NCI-H510A treated with DMSO at 0.1 percent for 48 hours (cell line): ENCODE measurements around the gene SSTR5.

ENCODE experiments used
- DNase-seq: peaks from one replicate; lab custom pipeline; 2025; lab: John Stamatoyannopoulos, UW

SSTR5 gene

GRCh38 chr16:1054660-1055556 is 17.6 kb upstream of the SSTR5 start:
- no peak for DNase-seq

DNA sequence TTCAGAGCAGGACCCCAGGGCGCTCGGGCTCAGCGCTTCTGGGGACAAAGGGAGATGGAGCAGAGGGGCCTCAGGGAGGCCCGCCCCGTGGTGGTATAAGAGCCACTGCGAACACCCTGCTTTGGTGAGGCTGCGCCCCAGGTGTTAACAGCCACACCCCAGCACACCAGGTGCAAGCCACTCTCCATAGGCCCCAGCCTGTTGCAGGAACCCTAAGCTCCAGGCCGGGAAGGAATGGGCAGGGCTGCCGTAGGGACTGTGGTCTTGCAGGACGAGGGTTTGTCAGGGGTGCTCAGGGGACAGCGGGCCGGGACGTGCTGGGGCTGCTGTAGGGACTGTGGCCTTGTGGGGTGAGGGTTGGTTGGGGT is 17.0 kb upstream of the SSTR5 start:
- no peak for DNase-seq

DNA sequence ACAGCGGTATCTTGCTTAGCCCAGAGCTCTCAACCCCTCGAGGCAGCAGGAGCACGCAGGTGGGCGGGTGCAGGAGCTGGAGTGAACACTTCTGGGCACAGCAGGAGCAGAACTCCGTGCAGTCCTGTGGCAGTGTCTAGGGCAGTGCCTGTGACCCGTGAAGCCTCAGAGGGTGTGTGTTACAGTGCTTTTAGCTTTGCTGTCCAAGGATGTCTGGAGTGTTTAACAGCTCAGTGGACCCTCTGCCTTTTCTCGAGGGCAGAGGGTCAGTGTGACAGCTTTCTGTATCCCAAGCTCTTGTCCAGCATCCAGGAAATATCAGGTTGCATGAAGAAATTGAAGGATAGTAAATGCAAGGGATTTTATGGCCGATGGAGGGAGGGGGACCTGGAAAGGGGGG is 16.4 kb upstream of the SSTR5 start:
- no peak for DNase-seq

GRCh38 chr16:1057252-1057932 is 15.2 kb upstream of the SSTR5 start:
- no peak for DNase-seq

DNA sequence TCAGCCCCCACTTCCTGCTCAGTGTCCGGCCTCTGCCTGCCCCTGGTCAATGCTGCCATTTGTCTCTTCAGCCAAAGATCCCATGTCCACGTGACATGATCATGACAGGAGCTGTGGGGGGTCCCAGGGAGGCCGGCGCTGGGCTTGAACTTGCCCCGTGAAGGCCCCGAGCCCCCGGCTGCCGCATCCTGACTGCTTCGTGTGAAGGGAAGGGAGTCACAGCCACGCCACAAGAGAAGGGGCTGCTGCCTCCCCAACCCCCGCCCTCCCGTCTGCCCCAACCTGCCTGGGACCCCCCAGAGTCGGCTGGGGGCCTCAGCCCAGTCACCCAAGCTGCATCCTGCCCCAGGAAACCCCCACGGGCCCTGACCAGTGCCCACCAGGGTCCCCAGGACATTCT is 14.3 kb upstream of the SSTR5 start:
- DNase-seq = no peak

GRCh38 chr16:1059310-1059709 is 13.2 kb upstream of the SSTR5 start:
- DNase-seq = no peak

DNA sequence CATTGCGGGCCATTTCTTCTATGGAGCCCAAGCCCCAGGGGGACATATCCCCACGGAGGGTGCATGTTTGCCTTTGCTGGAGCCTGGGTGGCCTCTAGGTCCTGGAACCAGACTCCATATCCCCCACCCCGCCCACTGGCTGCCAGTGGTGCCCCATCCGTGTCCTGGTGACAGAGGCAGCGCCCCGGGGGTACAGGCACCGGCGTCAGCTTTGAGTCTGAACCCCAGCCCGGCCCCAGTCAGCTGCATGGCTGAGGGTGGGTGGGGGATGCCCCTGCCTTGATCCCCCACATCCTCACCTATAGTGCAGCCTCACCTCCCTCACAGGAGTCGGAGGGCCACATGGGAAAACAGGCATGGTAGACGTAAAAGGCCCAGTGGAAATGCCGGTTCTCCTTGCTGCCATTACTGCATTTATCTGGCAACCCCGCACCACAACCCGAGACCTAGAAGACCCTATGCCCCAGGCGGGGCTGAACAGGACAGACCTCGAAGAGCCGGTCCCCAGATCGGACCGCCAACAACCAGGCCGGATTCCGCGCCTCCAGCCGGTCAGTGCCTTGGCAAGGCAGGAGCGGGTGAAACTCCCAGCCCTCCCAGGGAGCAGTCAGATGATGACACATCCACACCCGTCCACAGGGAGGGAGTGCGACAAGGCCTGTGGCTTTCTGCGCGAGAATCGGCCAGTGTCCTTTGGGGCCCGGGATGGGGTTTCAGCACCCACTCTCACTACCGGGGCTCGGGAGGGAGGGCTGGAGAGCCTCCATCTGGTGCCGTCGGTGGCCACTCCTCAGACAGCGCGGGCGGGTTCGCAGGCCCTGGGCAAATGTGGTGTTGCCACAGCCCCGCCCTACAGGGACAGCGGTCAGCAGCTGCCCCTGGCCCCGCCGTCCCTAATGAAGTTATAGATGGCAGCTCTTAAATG is 11.9 kb upstream of the SSTR5 start:
- DNase-seq = no peak

DNA sequence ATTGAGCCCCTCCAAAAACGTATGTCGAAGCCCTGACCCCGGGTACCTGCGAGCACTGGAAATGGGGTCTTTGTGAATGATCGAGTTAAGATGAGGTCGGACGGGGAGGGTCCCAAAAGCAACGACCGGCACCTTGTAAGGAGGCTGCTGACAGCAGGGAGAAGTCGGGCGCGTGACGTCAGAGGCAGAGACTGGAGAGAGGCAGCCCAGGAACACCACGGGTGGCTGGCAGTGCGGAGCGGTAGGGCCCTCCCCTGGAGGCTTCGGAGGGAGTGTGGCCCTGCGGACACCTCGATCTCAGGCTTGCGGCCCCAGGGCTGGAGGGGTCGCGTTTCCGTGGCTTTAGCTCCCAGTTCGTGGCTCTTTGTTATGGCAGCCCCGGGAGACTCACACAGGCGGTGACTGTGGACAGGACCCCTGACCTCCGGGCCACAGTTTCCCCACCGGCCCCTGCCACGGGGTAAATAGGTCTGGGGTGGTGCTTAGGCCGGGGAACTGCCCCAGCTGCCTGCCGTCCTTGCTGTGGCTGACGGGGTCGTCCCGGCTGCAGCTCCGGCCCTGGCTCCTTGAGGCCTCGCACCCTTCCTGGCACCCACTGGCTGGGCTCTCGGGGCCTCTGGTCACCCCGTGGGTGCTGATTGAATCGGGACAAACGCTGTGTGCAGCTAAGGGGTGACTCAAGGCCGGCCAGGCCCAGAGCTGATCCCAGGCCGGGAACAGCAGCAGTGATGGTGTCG is 10.6 kb upstream of the SSTR5 start:
- DNase-seq = no peak

DNA sequence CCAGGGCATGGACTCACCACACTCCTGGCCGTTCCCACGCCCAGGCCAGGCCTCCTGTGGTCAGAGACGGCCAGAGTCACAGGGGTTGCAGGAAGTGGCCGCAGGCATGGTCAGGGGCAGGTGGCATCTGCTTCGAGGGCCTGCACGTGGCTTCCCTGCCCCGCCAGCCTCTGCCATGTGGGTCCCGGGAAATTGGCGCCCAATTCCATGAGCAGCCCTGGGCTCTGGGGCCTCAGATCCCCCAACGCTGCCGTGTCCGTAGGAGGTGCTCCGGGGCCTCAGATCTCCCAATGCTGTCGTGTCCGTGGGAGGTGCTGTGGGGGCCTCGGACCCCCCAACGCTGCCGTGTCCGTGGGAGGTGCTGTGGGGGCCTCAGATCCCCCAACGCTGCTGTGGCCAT is 9.7 kb upstream of the SSTR5 start:
- DNase-seq = no peak

GRCh38 chr16:1063728-1064127 is 8.8 kb upstream of the SSTR5 start:
- no peak for DNase-seq

DNA sequence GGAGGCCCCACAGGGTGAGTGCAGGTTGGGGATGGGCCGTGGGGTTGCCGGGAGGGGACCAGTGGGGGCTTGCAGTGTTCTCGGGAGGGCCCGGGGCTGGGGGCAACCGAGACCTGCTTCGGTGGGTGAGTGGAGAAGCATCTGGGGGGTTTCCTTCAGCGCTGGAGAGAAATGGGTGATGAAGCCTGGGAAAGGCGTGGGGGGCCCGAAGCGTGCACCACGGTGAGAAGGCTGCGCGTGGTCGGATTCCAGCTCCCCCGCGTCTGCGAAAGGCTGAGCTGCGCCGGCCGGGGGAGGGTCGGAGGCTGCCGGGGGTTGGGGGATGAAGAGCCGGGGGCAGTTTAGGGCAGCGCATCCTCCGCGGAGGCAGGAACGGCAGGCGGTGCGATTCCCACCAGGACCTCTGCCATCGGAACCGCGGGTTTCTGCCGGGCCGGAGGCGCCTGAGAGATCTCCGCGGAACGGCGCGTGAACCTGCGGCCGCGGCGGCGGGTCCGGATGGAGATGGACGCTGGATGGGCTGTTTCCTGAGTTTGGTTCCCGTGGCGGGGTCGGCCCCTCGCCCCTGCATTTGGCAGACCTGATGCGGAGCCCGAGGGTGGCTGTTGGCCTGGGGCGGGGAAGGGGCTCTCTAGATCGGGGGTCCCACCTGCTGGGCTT is 6.9 kb upstream of the SSTR5 start:
- DNase-seq = no peak

GRCh38 chr16:1066584-1067172 is 5.9 kb upstream of the SSTR5 start:
- DNase-seq = no peak

GRCh38 chr16:1067629-1068028 is 4.9 kb upstream of the SSTR5 start:
- DNase-seq = no peak

GRCh38 chr16:1068451-1068850 is 4.1 kb upstream of the SSTR5 start:
- DNase-seq = no peak

GRCh38 chr16:1069154-1069553 is 3.4 kb upstream of the SSTR5 start:
- no peak for DNase-seq

GRCh38 chr16:1070084-1070863 is 2.3 kb upstream of the SSTR5 start:
- DNase-seq = no peak

GRCh38 chr16:1070864-1071408 is 1.6 kb upstream of the SSTR5 start:
- DNase-seq = no peak

- DNase-seq = no peak
Measured at GRCh38 chr16:1071561-1072225, 854 bp upstream of the SSTR5 start.

GRCh38 chr16:1073262-1073558 is 663 bp downstream of the SSTR5 start:
- DNase-seq = no peak
